ENCODE results near the gene ROBO3. TPM values are rescaled to one million over a fixed set of nuclear protein-coding genes. Genes with fewer than 3 reads are reported as not detected.

The ROBO3 gene
- total RNA-seq, 2 experiments from 2014 or later: 10.3 to 11.8 TPM

- ChIA-PET POLR2A (interaction anchor here (1.0 kb wide), 1 partner anchor 54 kb away, joined by 3 read pairs; no protein-coding TSS in a partner anchor), CTCF (no interaction called here)
These were observed 34.3 kb downstream of the ROBO3 start for GRCh38 chr11:124899383-124900145.

GRCh38 chr11:124900464-124900863 is 35.2 kb downstream of the ROBO3 start:
- CTCF ChIA-PET: no interaction called here
- POLR2A ChIA-PET: no interaction called here

GRCh38 chr11:124902616-124903015 is 37.4 kb downstream of the ROBO3 start:
- CTCF ChIA-PET: no interaction called here
- POLR2A ChIA-PET: no interaction called here

- POLR2A ChIA-PET: no interaction called here
These were observed 50.5 kb downstream of the ROBO3 start for GRCh38 chr11:124915541-124916369.

GRCh38 chr11:124916370-124916710 is 51.1 kb downstream of the ROBO3 start:
- POLR2A ChIA-PET: no interaction called here
- CTCF ChIA-PET: no interaction called here

More at GRCh38 chr11:124915541-124916369, 50.5 kb downstream of the ROBO3 start:
- CTCF ChIA-PET: no interaction called here

- ChIA-PET CTCF (no interaction called here), POLR2A (no interaction called here)
These were observed 51.9 kb downstream of the ROBO3 start for GRCh38 chr11:124917115-124917637.

- POLR2A ChIA-PET: no interaction called here
- CTCF ChIA-PET: no interaction called here
These were observed 53.7 kb downstream of the ROBO3 start, which contains the start of gene HEPN1 for GRCh38 chr11:124918950-124919349. Gene HEPN1, plus strand, starts transcription at chr11:124919250.

GRCh38 chr11:124919898-124920297 is 54.7 kb downstream of the ROBO3 start:
- ChIA-PET CTCF (no interaction called here), POLR2A (interaction anchor here (1.0 kb wide), 1 partner anchor 33 kb away, joined by 5 read pairs; no protein-coding TSS in a partner anchor)

- CTCF ChIA-PET: no interaction called here
- POLR2A ChIA-PET: interaction anchor here (0.5 to 1.0 kb wide), 3 partner anchors 33 to 312 kb away, joined by 3 to 7 read pairs (median 5); no protein-coding TSS in a partner anchor
These were observed 55.1 kb downstream of the ROBO3 start for GRCh38 chr11:124920356-124920755.

GRCh38 chr11:124920870-124921609 is 55.8 kb downstream of the ROBO3 start:
- CTCF ChIA-PET: interaction anchor here (1.4 kb wide), 1 partner anchor 21 kb away, joined by 3 read pairs; no protein-coding TSS in a partner anchor
- POLR2A ChIA-PET: interaction anchor here (0.5 to 1.0 kb wide), 3 partner anchors 32 to 313 kb away, joined by 3 to 7 read pairs (median 5); no protein-coding TSS in a partner anchor

GRCh38 chr11:124922831-124923230 is 57.6 kb downstream of the ROBO3 start:
- POLR2A ChIA-PET: no interaction called here
- CTCF ChIA-PET: no interaction called here

- POLR2A ChIA-PET: no interaction called here
- CTCF ChIA-PET: interaction anchor here (1.5 kb wide), 1 partner anchor 47 kb away, joined by 3 read pairs; no protein-coding TSS in a partner anchor
These were observed 58.1 kb downstream of the ROBO3 start for GRCh38 chr11:124923296-124923695.

- ChIA-PET CTCF (no interaction called here), POLR2A (no interaction called here)
These were observed 63.9 kb downstream of the ROBO3 start for GRCh38 chr11:124928942-124929665.

- ChIA-PET CTCF (no interaction called here), POLR2A (no interaction called here)
These were observed 65.6 kb downstream of the ROBO3 start for GRCh38 chr11:124930799-124931198.

Other genes starting within 250 kb of the ROBO3 start
- 10 to 100 TPM; 40.6 to 40.7 TPM for gene TBRG1, start 242.6 kb upstream of the ROBO3 start, total RNA-seq
- gene SIAE, start 191.7 kb upstream of the ROBO3 start, total RNA-seq: 1 to 10 TPM; 4.8 to 5.4 TPM
- 1 to 10 TPM; 3.8 to 4.3 TPM for gene SPA17, start 191.5 kb upstream of the ROBO3 start, total RNA-seq
- 1 to 10 TPM; 6.4 to 6.7 TPM for gene NRGN, start 125.5 kb upstream of the ROBO3 start, total RNA-seq
- gene VSIG2, start 113.2 kb upstream of the ROBO3 start, total RNA-seq: under 1 TPM in 1 of 2 experiments, not detected in 1; 0.25 TPM
- under 1 TPM; 0.94 to 0.95 TPM for gene ESAM, start 103.1 kb upstream of the ROBO3 start, total RNA-seq
- 10 to 100 TPM in 1 of 2 experiments, 1 to 10 TPM in 1; 9.3 to 12.0 TPM for gene MSANTD2, start 65.0 kb upstream of the ROBO3 start, total RNA-seq
- gene ROBO4, start 32.4 kb downstream of the ROBO3 start, total RNA-seq: not detected
- not detected for gene HEPN1, start 53.8 kb downstream of the ROBO3 start, total RNA-seq
- not detected for gene HEPACAM, start 70.6 kb downstream of the ROBO3 start, total RNA-seq
- gene CCDC15, start 88.8 kb downstream of the ROBO3 start, total RNA-seq: 1 to 10 TPM; 3.8 TPM
- under 1 TPM; 0.30 to 0.65 TPM for gene SLC37A2, start 197.9 kb downstream of the ROBO3 start, total RNA-seq
- 10 to 100 TPM; 19.5 to 23.3 TPM for gene TMEM218, start 246.2 kb downstream of the ROBO3 start, total RNA-seq